Endothelial cell of umbilical vein (primary cell): Measurements from ENCODE around the gene ARHGEF7. TPM values are rescaled to one million over a fixed set of nuclear protein-coding genes. Genes with fewer than 3 reads are reported as not detected.

Experiments used
- BruUV-seq: library from RNA; stranded (reverse); fragments of 400-500 nt; replicated peaks from 2 replicates; lab custom pipeline; 2021; lab: Mats Ljungman, UMichigan
- CTCF ChIA-PET: fragments of 300-600, 350-600 bp; sonication (Branson Sonifier 250); formaldehyde crosslinking; loops from one replicate; lab custom pipeline; 2021; ENCODE audit warnings: antibody characterized with exemption, inconsistent platforms; lab: Charles Lee
- POLR2A ChIA-PET: fragments of 300-600, 350-600 bp; sonication (Branson Sonifier 250); formaldehyde crosslinking; loops from one replicate; lab custom pipeline; 2021; ENCODE audit warnings: antibody characterized with exemption, inconsistent platforms; lab: Charles Lee
- DNase-seq: peaks from one replicate; pipeline ENCODE4 v3.0.0-alpha.2; 2011; ENCODE audit warnings: low read depth, low spot score
- FAIRE-seq: peaks from 2 replicates; lab custom pipeline; 2011; peaks lifted over from hg19 to GRCh38; lab: Jason Lieb, UNC
- H2AFZ ChIP-seq: 2 replicates; pipeline ENCODE4 v1.6.0; 2012; ENCODE audit warnings: low read depth, low read length, control low read depth, inconsistent platforms
- H3K27ac ChIP-seq: 2 replicates; pipeline ENCODE4 v1.5.1; 2011; ENCODE audit warnings: low read depth, mild to moderate bottlenecking, control low read depth, low read length, moderate library complexity; ENCODE audit not compliant: insufficient read depth
- H3K27me3 ChIP-seq, 2 experiments: 2 replicates each; pipeline versions ENCODE4 v1.6.0 to v1.6.1; 2011; ENCODE audit warnings: low read length in 2 of 2, mixed read lengths in 1 of 2; ENCODE audit not compliant: control insufficient read depth in 2 of 2, insufficient read depth in 2 of 2
- H3K36me3 ChIP-seq, 2 experiments: 2 replicates in 1 of 2; 3 replicates in 1 of 2; pipeline ENCODE4 v1.5.1; 2011; ENCODE audit warnings: low read length in 2 of 2, mild to moderate bottlenecking in 1 of 2, moderate library complexity in 1 of 2; ENCODE audit not compliant: control insufficient read depth in 2 of 2, insufficient read depth in 2 of 2; ENCODE audit errors: extremely low read depth in 1 of 2
- H3K4me1 ChIP-seq: 3 replicates; pipeline ENCODE4 v1.5.1; 2011; ENCODE audit warnings: mild to moderate bottlenecking, low read length; ENCODE audit not compliant: control insufficient read depth, insufficient read depth; ENCODE audit errors: extremely low read depth
- H3K4me2 ChIP-seq: 2 replicates; pipeline ENCODE4 v1.6.1; 2011; ENCODE audit warnings: low read length, control low read depth, mixed read lengths; ENCODE audit not compliant: insufficient read depth
- H3K4me3 ChIP-seq, 3 experiments: fragments of 200-600 bp in 1 of 3; sonication (generic), shearing (Covaris generic) in 1 of 3; replicated peaks in 1 of 3; 2 replicates each; pipeline ENCODE4 v1.5.1; 2011 to 2016; ENCODE audit warnings: control low read depth in 3 of 3, low read length in 3 of 3, mild to moderate bottlenecking in 2 of 3, inconsistent platforms in 1 of 3, low read depth in 1 of 3, moderate library complexity in 1 of 3; ENCODE audit not compliant: insufficient read depth in 1 of 3
- H3K79me2 ChIP-seq: 2 replicates; pipeline ENCODE4 v1.6.0; 2012; ENCODE audit warnings: low read length, inconsistent platforms; ENCODE audit not compliant: control insufficient read depth, insufficient read depth
- H3K9ac ChIP-seq: replicated peaks from 2 replicates; pipeline ENCODE3; 2011; ENCODE audit warnings: low read length, control low read depth; ENCODE audit not compliant: insufficient read depth; ENCODE audit errors: extremely low read depth
- H3K9me1 ChIP-seq: replicated peaks from 3 replicates; pipeline ENCODE4 v1.6.0; 2011; ENCODE audit warnings: mild to moderate bottlenecking, low read length; ENCODE audit not compliant: control insufficient read depth, insufficient read depth; ENCODE audit errors: extremely low read depth
- H3K9me3 ChIP-seq: replicated peaks from 2 replicates; pipeline ENCODE4 v1.5.1; 2012; ENCODE audit warnings: low read length, inconsistent platforms; ENCODE audit not compliant: control insufficient read depth, insufficient read depth
- H4K20me1 ChIP-seq: replicated peaks from 2 replicates; pipeline ENCODE3; 2011; ENCODE audit warnings: mild to moderate bottlenecking, low read length; ENCODE audit not compliant: control insufficient read depth, insufficient read depth; ENCODE audit errors: extremely low read depth
- EZH2 ChIP-seq: IDR thresholded peaks from 2 replicates; pipeline ENCODE4 v1.6.1; 2012; ENCODE audit warnings: borderline replicate concordance, low read depth, mild to moderate bottlenecking, moderate library complexity, low read length, inconsistent platforms; ENCODE audit not compliant: severe bottlenecking
- FOS ChIP-seq: IDR thresholded peaks from 2 replicates; pipeline ENCODE4 v1.6.1; 2011; ENCODE audit warnings: mild to moderate bottlenecking, low read length, moderate library complexity, borderline replicate concordance; ENCODE audit not compliant: insufficient read depth
- GATA2 ChIP-seq: IDR thresholded peaks from 2 replicates; pipeline ENCODE4 v1.7.0; 2011; ENCODE audit warnings: low read depth, mild to moderate bottlenecking, moderate library complexity, mixed read lengths, low read length; ENCODE audit not compliant: insufficient read length, insufficient read depth
- POLR2A ChIP-seq: IDR thresholded peaks from 2 replicates; pipeline ENCODE4 v1.6.1; 2012; ENCODE audit warnings: low read depth, mild to moderate bottlenecking, control low read depth, low read length
- dilution Hi-C: fragments of 300-500 bp; cut with MboI; formaldehyde crosslinking; loops from one replicate; pipeline ENCODE4 v1.15.0; 2019; ENCODE audit warnings: low sequenced_read_pairs; ENCODE audit not compliant: extremely low pct_ligation_motif_present
- intact Hi-C: fragments of 100-400 bp; cut with micrococcal nuclease; formaldehyde crosslinking; loops from one replicate; pipeline ENCODE4 v1.10.0; 2022
- polyA plus RNA-seq, 4 experiments: library from polyadenylated mRNA; depleted of rRNA in 3 of 4; stranded (reverse) in 3 of 4; unstranded in 1 of 4; fragments of >200 nt; gene quantifications; 2 replicates each; pipeline versions ENCODE4 v1.2.1 to v1.2.3, GENCODE V29; 2011 to 2012; ENCODE audit warnings: missing spikeins in 1 of 4
- total RNA-seq: library from RNA; stranded (reverse); gene quantifications from 2 replicates; pipeline ENCODE4 v1.2.3, GENCODE V29; 2021
- TF ChIP-seq, protein P1 (sequence below), 2 donors: IDR thresholded peaks; 1 replicate in 1 of 2; 2 replicates in 1 of 2; pipeline ENCODE4 v1.5.1; 2011; ENCODE audit warnings: low read length in 2 of 2, mild to moderate bottlenecking in 2 of 2, moderate library complexity in 2 of 2, control low read depth in 1 of 2, inconsistent platforms in 1 of 2, low read depth in 1 of 2; ENCODE audit not compliant: insufficient read depth in 1 of 2; ENCODE audit errors: extremely low read depth in 1 of 2

ARHGEF7 gene
- total and polyA plus RNA-seq, 2 donors (not counting 3 experiments of a cell fraction or from before 2014, with no cell fraction given) = 94.9 to 155 TPM

DNA sequence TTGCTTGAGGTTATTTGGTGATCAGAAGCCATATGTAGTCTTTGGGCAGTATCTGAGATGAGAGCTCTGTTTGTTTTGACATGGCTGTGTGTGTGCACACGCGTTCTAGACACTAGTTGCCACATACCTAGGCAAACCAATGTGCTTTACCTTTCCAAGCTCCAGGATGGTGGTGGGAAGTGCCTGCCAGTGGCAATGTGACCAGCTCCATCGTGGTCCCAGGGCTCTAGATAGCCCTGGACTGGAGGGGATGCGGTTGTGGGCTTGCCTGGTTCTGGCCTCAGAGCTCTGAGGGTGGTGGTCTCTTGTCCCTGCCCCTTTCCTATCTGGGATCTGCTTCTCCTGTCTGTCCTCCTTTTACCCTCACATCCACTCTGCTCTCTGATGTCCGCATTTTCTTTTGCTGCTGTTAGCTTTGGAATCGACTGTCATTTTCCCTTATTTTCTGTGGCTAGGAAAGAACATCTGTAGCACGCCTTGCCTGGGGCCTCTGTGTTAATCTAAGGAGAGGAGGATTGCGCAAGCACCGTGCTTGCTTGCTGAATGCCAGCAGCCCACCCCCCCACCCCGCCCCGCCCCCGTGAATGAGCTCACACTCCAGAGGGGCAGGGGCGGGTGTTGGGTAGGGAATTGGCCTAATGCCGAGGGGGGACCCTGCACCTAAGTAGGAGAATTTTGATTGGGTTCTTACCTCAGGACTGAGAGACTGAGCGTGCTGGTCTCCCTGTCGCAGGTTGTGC lies 89.5 kb downstream of the ARHGEF7 start:
- peaks cover 3% of the 10 kb centered on the region for H4K20me1 ChIP-seq
- ChIA-PET CTCF (interaction anchor here (0.6 to 3.5 kb wide), 7 partner anchors 9 to 289 kb away, joined by 3 to 14 read pairs (median 6); no protein-coding TSS in a partner anchor), POLR2A (interaction anchor here (0.6 to 0.9 kb wide), 2 partner anchors 77 to 489 kb away, joined by 3 to 11 read pairs; no protein-coding TSS in a partner anchor)
- no peaks in the 10 kb centered on the region for H3K27me3 ChIP-seq
- H3K4me2 ChIP-seq = peak overlapping the region; percentile 97
- H3K4me1 ChIP-seq = peaks cover 39% of the 10 kb centered on the region
- H3K79me2 ChIP-seq = peaks cover 84% of the 10 kb centered on the region
- intact Hi-C loops (no loop called here), dilution Hi-C loops (no loop called here)
- peak overlapping the region; percentile 65 to 97 (median 82) for H3K4me3 ChIP-seq
- H2AFZ ChIP-seq = no peak overlapping the region
- DNase-seq (peak; percentile 41), FAIRE-seq (no peak)
- peak overlapping the region; percentile 100 for H3K27ac ChIP-seq
- TF ChIP-seq, protein P1, sequence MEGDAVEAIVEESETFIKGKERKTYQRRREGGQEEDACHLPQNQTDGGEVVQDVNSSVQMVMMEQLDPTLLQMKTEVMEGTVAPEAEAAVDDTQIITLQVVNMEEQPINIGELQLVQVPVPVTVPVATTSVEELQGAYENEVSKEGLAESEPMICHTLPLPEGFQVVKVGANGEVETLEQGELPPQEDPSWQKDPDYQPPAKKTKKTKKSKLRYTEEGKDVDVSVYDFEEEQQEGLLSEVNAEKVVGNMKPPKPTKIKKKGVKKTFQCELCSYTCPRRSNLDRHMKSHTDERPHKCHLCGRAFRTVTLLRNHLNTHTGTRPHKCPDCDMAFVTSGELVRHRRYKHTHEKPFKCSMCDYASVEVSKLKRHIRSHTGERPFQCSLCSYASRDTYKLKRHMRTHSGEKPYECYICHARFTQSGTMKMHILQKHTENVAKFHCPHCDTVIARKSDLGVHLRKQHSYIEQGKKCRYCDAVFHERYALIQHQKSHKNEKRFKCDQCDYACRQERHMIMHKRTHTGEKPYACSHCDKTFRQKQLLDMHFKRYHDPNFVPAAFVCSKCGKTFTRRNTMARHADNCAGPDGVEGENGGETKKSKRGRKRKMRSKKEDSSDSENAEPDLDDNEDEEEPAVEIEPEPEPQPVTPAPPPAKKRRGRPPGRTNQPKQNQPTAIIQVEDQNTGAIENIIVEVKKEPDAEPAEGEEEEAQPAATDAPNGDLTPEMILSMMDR (IDR thresholded peaks at IDR 0.05; ENCODE audit: extremely low read depth in 1 of 2, insufficient read depth in 1 of 2, low read depth in 1 of 2, low read length in 2 of 2) = no peak
- TF ChIP-seq POLR2A = no peak
- TF ChIP-seq GATA2 = no peak
- H3K9me3 ChIP-seq = no peaks in the 10 kb centered on the region
- no peaks in the 10 kb centered on the region for H3K9me1 ChIP-seq
- peak overlapping the region; percentile 97 for H3K9ac ChIP-seq
- peaks cover 2 to 7% of the 10 kb centered on the region in 2 experiments for H3K36me3 ChIP-seq
- BruUV-seq = no TSS peak

DNA sequence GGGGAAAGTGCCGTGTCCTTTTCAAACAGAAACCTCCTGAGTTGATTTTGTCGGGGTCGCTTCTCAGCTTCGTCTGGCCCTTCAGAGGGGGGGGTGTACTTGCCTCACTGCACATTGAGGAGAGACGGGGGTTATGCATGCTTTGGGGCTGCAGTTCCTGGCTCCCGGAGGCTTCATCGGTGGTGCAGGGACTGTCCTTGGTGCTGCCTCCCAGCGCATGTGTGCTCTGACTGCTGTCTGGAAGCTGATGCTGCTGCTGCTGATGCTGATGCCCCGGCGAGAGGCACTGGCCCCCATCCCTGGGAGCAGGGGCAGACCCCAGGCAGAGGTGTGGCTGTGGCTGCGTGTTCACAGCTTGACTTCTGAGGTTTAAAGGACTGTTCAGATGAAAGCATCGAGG lies 91.0 kb downstream of the ARHGEF7 start:
- H3K27ac ChIP-seq = no peak overlapping the region
- peaks cover 2 to 7% of the 10 kb centered on the region in 2 experiments for H3K36me3 ChIP-seq
- H2AFZ ChIP-seq = no peak overlapping the region
- peaks cover 85% of the 10 kb centered on the region for H3K79me2 ChIP-seq
- H3K4me3 ChIP-seq = no peak overlapping the region
- ChIA-PET POLR2A (no interaction called here), CTCF (no interaction called here)
- no peak for DNase-seq
- peaks cover 51% of the 10 kb centered on the region for H3K4me1 ChIP-seq
- FAIRE-seq = no peak
- intact Hi-C loops (no loop called here), dilution Hi-C loops (no loop called here)
- H3K9me1 ChIP-seq = no peaks in the 10 kb centered on the region
- H3K4me2 ChIP-seq = no peak overlapping the region
- BruUV-seq = no TSS peak
- H3K9me3 ChIP-seq = no peaks in the 10 kb centered on the region
- H3K27me3 ChIP-seq = no peaks in the 10 kb centered on the region
- H4K20me1 ChIP-seq = peaks cover 3% of the 10 kb centered on the region
- TF ChIP-seq FOS (no peak), POLR2A (no peak), EZH2 (no peak)
- H3K9ac ChIP-seq = no peak overlapping the region
